OCI-LY7 (cell line): ENCODE data around the gene ERGIC1. TPM values are rescaled to one million over a fixed set of nuclear protein-coding genes. Genes with fewer than 3 reads are reported as not detected.

ENCODE experiments used
- BruUV-seq: library from RNA; stranded (reverse); fragments of 400-500 nt; replicated peaks from 2 replicates; lab custom pipeline; 2021; lab: Mats Ljungman, UMichigan
- CTCF ChIA-PET: fragments of 300-600 bp; sonication (Branson Sonifier 250); formaldehyde crosslinking; loops from one replicate; lab custom pipeline; 2022; ENCODE audit warnings: antibody characterized with exemption; ENCODE audit not compliant: unreplicated experiment; lab: Charles Lee
- POLR2A ChIA-PET: fragments of 300-600 bp; sonication (Branson Sonifier 250); formaldehyde crosslinking; loops from one replicate; lab custom pipeline; 2022; ENCODE audit warnings: antibody characterized with exemption; lab: Charles Lee
- DNase-seq: peaks from one replicate; pipeline ENCODE4 v3.0.0-alpha.2; 2015; ENCODE audit warnings: low spot score
- H2AFZ ChIP-seq: fragments of 200-600 bp; sonication (generic), shearing (Covaris generic); 2 replicates; pipeline ENCODE4 v1.6.1; 2014; ENCODE audit warnings: mild to moderate bottlenecking, antibody characterized with exemption, low read length, moderate library complexity
- H3K27ac ChIP-seq: fragments of 200-600 bp; sonication (generic); 2 replicates; pipeline ENCODE4 v1.5.1; 2014; ENCODE audit warnings: mixed run types, low read depth, mild to moderate bottlenecking, moderate library complexity, low read length, inconsistent platforms; ENCODE audit not compliant: poor library complexity, severe bottlenecking
- H3K36me3 ChIP-seq: fragments of 200-600 bp; sonication (generic); 2 replicates; pipeline ENCODE4 v1.6.1; 2014; ENCODE audit warnings: mild to moderate bottlenecking, antibody characterized with exemption, low read length, moderate library complexity, mixed read lengths; ENCODE audit not compliant: insufficient read depth
- H3K4me1 ChIP-seq: fragments of 200-600 bp; sonication (generic); 2 replicates; pipeline ENCODE4 v1.5.1; 2014; ENCODE audit warnings: mild to moderate bottlenecking, low read length; ENCODE audit not compliant: insufficient read depth, poor library complexity, severe bottlenecking
- H3K4me2 ChIP-seq: fragments of 200-600 bp; sonication (generic); 2 replicates; pipeline ENCODE4 v1.6.1; 2014; ENCODE audit warnings: mild to moderate bottlenecking, low read length
- H3K4me3 ChIP-seq: fragments of 200-600 bp; sonication (generic); 2 replicates; pipeline ENCODE4 v1.5.1; 2014; ENCODE audit warnings: mild to moderate bottlenecking, low read depth, low read length; ENCODE audit not compliant: poor library complexity, severe bottlenecking
- H3K79me2 ChIP-seq: fragments of 200-600 bp; sonication (generic); 2 replicates; pipeline ENCODE4 v1.6.1; 2016; ENCODE audit warnings: low read depth, mild to moderate bottlenecking, low read length, moderate library complexity, mixed read lengths; ENCODE audit not compliant: insufficient read depth
- H3K9me2 ChIP-seq: fragments of 200-600 bp; sonication (generic); 2 replicates; pipeline ENCODE4 v1.6.1; 2016; ENCODE audit warnings: mild to moderate bottlenecking, low read length, mixed read lengths; ENCODE audit not compliant: insufficient read depth
- H3K9me3 ChIP-seq: fragments of 200-600 bp; sonication (generic); 2 replicates; pipeline ENCODE4 v1.6.1; 2014; ENCODE audit warnings: mild to moderate bottlenecking, mixed run types, low read length, mixed read lengths
- H4K20me1 ChIP-seq: fragments of 200-600 bp; sonication (generic); 2 replicates; pipeline ENCODE4 v1.6.1; 2014; ENCODE audit warnings: mild to moderate bottlenecking, antibody characterized with exemption, low read length, moderate library complexity, mixed read lengths; ENCODE audit not compliant: insufficient read depth
- EZH2phosphoT487 ChIP-seq: fragments of 200-600 bp; sonication (generic); IDR thresholded peaks from 2 replicates; pipeline ENCODE4 v1.6.1; 2018; ENCODE audit warnings: low read depth, borderline replicate concordance, mild to moderate bottlenecking, mixed run types, antibody characterized with exemption, low read length, moderate library complexity, mixed read lengths
- intact Hi-C: fragments of 100-400 bp; cut with micrococcal nuclease; formaldehyde crosslinking; loops from one replicate; pipeline ENCODE4 v1.10.0; 2022; ENCODE audit not compliant: unreplicated experiment
- total RNA-seq, 2 experiments: library from RNA; depleted of rRNA in 1 of 2; stranded (reverse); fragments of >200 nt in 1 of 2; shearing (Covaris generic) in 1 of 2; gene quantifications; 2 replicates each; pipeline ENCODE4 v1.2.3, GENCODE V29; 2014 to 2022
- TF ChIP-seq, protein P1 (sequence below): fragments of 200-600 bp; sonication (generic); conservative IDR thresholded peaks from 2 replicates; pipeline ENCODE4 v1.5.1; 2014; ENCODE audit warnings: mild to moderate bottlenecking, antibody characterized with exemption, low read length, moderate library complexity, mixed read lengths

ERGIC1 gene
- total RNA-seq, 2 experiments from 2014 or later = 125 to 178 TPM

DNA sequence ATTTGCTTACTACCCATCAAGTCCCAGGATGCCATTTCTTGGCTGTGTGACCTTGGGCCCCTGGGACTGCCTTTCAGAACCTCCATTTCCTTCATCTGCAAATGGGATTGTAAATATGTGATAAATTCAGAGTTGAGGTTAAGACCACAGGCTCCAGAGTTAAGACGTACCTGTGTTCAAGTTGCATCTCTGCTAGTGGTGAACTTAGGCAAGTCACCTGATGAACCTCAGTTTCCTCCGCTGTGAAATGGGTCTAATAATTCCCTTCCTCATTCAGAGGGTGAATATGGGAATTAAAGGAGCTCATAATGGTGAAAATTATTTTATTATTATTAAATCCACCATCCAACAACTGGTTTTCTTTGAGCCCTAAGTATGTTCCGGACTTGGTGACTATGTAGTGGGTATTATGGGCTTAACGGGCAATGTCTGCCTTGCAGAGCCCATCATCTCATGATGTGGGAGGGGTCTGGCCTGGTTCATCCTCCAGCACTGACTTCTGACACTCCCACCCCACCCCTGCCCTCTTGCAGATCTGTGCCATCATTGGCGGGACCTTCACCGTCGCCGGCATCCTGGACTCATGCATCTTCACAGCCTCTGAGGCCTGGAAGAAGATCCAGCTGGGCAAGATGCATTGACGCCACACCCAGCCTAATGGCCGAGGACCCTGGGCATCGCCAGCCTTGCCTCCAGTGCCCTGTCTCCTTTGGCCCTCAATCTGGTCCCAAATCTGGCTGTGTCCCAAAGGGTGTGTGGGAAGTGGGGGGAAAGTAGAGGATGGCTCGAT is 116.3 kb downstream of the ERGIC1 start:
- H4K20me1 ChIP-seq = no peaks in the 10 kb centered on the region
- ChIA-PET CTCF (no interaction called here), POLR2A (interaction anchor here (0.6 kb wide), 1 partner anchor 278 kb away, joined by 3 read pairs; no protein-coding TSS in a partner anchor)
- no peak overlapping the region for H2AFZ ChIP-seq
- no peak overlapping the region for H3K27ac ChIP-seq
- H3K79me2 ChIP-seq = no peaks in the 10 kb centered on the region
- H3K4me1 ChIP-seq = no peaks in the 10 kb centered on the region
- intact Hi-C loops = loop anchor here (10.0 kb wide), 1 partner anchor 476 kb away; no protein-coding TSS in a partner anchor
- no peak overlapping the region for H3K4me3 ChIP-seq
- no TSS peak for BruUV-seq
- no peaks in the 10 kb centered on the region for H3K9me3 ChIP-seq
- no peak for DNase-seq
- TF ChIP-seq EZH2phosphoT487 = no peak
- TF ChIP-seq, protein P1, sequence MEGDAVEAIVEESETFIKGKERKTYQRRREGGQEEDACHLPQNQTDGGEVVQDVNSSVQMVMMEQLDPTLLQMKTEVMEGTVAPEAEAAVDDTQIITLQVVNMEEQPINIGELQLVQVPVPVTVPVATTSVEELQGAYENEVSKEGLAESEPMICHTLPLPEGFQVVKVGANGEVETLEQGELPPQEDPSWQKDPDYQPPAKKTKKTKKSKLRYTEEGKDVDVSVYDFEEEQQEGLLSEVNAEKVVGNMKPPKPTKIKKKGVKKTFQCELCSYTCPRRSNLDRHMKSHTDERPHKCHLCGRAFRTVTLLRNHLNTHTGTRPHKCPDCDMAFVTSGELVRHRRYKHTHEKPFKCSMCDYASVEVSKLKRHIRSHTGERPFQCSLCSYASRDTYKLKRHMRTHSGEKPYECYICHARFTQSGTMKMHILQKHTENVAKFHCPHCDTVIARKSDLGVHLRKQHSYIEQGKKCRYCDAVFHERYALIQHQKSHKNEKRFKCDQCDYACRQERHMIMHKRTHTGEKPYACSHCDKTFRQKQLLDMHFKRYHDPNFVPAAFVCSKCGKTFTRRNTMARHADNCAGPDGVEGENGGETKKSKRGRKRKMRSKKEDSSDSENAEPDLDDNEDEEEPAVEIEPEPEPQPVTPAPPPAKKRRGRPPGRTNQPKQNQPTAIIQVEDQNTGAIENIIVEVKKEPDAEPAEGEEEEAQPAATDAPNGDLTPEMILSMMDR = no peak
- no peak overlapping the region for H3K4me2 ChIP-seq
- no peaks in the 10 kb centered on the region for H3K9me2 ChIP-seq
- peaks cover 33% of the 10 kb centered on the region for H3K36me3 ChIP-seq

DNA sequence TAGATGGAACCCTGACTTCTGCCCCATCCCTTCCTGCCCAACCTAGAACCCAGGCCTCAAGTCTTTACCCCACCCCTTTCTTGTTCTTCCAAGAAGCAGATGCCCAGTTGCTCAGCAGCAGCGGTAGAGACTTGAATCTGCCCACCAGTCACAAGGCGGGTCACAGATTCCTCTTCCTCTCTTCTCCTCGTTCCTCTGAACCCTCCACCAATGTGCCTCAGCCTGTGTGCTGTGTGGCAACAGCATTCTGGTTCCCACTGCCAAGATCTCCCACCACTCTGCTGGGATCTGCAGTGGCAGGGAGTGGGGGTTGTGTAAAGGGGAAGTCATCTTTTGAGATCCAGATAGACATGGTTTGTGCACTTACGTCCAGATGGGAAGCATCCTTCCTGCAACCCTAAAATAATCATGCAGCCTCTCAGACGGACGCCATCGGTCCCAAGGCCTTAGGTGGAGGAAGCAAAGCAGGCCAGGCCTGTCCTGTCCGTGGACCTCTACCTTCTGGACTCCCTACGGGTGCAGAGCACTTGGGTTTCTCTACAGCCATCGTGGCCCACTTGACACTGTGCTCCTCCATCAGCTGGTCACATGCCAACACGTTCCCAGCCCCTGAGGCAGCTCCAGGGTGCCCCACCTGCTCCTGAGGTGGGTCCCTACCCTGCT is 117.5 kb downstream of the ERGIC1 start:
- no TSS peak for BruUV-seq
- H3K27ac ChIP-seq = no peak overlapping the region
- no peaks in the 10 kb centered on the region for H4K20me1 ChIP-seq
- no peak overlapping the region for H3K4me2 ChIP-seq
- intact Hi-C loops = loop anchor here (10.0 kb wide), 1 partner anchor 477 kb away; no protein-coding TSS in a partner anchor
- no peak for DNase-seq
- H3K9me2 ChIP-seq = no peaks in the 10 kb centered on the region
- H3K9me3 ChIP-seq = no peaks in the 10 kb centered on the region
- POLR2A ChIA-PET = no interaction called here
- peaks cover 28% of the 10 kb centered on the region for H3K36me3 ChIP-seq
- no peaks in the 10 kb centered on the region for H3K79me2 ChIP-seq
- no peak overlapping the region for H3K4me3 ChIP-seq
- H2AFZ ChIP-seq = no peak overlapping the region
- CTCF ChIA-PET = no interaction called here
- no peak for TF ChIP-seq EZH2phosphoT487
- TF ChIP-seq, protein P1 = no peak
- no peaks in the 10 kb centered on the region for H3K4me1 ChIP-seq
